ENCODE data around the gene CYP2W1.
A peak's percentile ranks its signal among the peaks of the same experiment; 100 is the strongest.
"Not testable (repeated sequence)": the region's sequence is repeated elsewhere in the genome, so short reads cannot be mapped to it uniquely, and the experiment has no call there.

The CYP2W1 gene

DNA sequence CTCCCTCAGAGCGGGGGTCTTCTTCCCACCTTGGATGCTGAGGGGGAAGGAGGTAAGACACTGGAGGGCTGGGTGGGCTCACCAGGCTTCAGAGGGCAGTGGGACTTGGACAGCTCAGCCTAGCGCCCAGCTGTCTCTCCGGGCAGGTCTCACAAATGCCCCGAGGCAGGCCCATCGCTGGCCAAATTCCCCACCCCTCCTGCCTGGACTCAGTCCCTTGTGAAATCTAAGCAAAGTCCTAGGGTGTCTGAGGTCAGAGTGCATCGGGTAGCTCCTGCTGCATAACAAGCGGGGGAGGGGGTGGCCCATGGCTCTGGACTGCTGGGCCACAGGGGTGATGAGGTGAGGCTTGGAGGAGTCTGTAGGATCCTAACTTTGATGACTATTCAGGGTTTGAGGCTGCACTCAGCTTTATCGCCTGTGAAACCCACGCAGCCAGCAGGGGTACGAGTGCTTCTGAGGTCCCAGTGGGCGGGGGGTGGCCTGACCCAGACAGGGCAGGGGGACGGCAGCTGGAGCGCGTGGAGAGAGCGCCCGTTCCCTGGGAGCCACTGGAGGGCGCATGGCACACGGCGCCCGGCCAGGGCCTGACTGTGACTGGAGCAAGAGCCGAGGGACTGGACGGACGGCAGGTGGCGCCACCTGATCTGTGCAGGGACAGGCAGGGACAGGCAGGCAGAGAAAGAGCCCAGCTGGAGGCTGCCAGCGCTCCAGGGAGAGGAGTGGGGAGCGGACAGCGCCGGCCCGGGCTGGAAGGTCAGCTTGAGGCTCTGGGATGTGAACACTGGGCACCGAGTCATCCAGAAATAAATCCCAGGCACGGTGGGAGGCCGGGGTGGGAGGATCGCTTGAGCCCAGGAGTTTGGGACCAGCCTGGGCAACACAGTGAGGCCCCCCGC is 10.0 kb downstream of the CYP2W1 start:
- Mint-ChIP-seq H3K4me3 (no peak overlapping the region), H3K9me3 (no peaks in the 10 kb centered on the region), H3K4me1 (peaks cover 8% of the 10 kb centered on the region), H3K27ac (no peak overlapping the region), H3K36me3 (no peaks in the 10 kb centered on the region)
- peak; percentile 99 for ATAC-seq
- DNase-seq (ENCODE audit: low spot score in 2 of 2): peak; percentile 82 to 91

DNA sequence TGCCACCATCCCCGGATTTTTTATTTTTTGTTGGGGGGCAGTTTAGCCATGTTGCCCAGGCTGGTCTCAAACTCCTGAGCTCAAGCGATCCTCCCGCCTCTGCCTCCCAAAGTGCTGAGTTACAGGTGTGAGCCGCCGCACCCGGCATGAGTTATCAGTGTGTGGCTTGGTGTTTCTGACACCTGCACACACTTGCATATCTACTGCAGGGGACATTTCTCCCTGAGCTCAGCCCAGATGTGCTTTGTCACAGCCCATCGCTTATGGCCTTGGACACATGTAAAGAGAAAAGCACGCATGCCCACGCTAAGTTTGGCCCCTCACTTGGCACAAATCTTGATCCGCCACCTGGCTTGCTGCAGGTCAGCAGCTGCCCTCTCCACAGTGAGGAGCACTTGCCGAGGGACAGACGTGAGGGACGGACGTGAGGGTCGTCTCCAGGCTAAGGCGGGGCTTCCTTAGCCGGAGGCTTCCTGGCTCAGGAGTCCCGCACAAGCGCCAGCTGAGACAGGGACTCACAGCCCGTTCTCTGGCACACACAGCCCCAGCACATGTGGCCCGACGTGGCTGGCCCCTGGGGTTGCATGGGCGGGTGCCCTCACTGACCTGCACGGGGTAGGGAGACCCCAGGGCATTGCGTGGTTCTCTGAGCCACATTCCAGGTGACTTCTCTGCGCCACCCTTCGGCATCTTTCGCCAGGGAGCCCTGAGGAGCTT is 11.8 kb downstream of the CYP2W1 start:
- H3K36me3 Mint-ChIP-seq: no peaks in the 10 kb centered on the region
- peak overlapping the region; percentile 48 for H3K27ac Mint-ChIP-seq
- no peaks in the 10 kb centered on the region for H3K9me3 Mint-ChIP-seq
- DNase-seq (ENCODE audit: low spot score in 2 of 2) (no peak), ATAC-seq (no peak)
- H3K4me3 Mint-ChIP-seq: no peak overlapping the region
- H3K4me1 Mint-ChIP-seq: peaks cover 8% of the 10 kb centered on the region

DNA sequence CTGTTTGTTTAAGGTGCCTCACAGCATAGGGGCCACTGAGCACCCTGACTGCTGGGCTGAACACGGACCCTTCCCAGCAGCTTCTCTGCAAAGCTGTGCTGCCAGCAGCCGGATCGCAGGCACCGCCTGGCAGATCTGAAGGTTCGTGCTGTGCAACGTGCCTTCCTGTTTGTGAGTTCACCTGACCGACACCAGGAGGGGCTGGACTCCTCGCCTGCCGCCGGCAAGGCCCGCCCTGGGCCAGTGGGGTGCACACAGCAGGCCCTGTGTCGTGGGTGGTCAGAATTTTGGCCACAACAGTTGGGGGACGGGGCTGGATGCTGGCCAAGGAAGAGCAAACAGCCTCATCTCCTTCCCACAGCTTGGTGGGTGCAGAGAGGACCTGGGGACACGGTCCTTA is 12.6 kb downstream of the CYP2W1 start:
- Mint-ChIP-seq H3K4me1 (peaks cover 8% of the 10 kb centered on the region), H3K4me3 (no peak overlapping the region), H3K27ac (no peak overlapping the region), H3K36me3 (no peaks in the 10 kb centered on the region), H3K9me3 (no peaks in the 10 kb centered on the region)
- DNase-seq (ENCODE audit: low spot score in 2 of 2) (no peak), ATAC-seq (no peak)

DNA sequence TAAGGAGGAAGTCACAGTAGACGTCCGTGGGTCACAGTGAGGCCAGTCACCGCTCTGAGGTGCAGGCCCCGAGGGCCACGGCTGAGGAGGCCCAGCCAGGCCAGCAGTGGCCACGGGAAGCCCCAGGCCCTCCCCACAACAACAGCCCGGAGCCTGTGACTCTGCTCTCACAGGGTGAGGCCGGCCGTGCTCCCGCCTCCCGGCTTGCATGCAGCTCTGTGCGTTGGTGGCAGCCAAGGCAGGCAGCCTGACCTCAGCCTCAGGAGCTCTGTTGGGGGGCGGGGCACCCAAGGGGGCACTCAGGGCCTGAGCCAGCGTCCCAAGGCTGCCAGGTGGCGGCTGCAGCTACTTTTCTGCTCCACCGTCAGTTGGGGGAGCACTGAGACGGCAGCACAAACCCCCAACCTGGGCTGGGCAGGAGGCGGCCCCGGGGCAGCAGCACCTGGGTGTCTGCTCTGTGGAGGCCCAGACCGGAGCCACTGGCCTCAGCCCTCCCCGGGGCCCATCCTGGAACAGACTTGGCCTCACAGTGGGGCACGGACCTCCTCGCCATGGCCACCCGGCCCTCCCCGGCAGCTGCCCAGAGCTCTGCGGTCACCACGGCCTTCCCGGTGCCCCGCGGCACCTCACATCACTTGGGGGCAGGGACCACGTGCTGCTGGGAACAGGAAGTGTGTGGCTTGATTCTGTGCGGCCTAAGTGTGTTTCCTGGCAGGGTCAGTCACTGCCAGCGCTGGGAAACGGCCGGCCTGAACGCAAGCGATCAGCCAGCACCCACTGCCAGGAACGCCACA is 13.3 kb downstream of the CYP2W1 start:
- Mint-ChIP-seq H3K9me3 (no peaks in the 10 kb centered on the region), H3K27ac (no peak overlapping the region), H3K36me3 (no peaks in the 10 kb centered on the region), H3K4me1 (peaks cover 8% of the 10 kb centered on the region), H3K4me3 (no peak overlapping the region)
- no peak for ATAC-seq
- no peak for DNase-seq (ENCODE audit: low spot score in 2 of 2)

DNA sequence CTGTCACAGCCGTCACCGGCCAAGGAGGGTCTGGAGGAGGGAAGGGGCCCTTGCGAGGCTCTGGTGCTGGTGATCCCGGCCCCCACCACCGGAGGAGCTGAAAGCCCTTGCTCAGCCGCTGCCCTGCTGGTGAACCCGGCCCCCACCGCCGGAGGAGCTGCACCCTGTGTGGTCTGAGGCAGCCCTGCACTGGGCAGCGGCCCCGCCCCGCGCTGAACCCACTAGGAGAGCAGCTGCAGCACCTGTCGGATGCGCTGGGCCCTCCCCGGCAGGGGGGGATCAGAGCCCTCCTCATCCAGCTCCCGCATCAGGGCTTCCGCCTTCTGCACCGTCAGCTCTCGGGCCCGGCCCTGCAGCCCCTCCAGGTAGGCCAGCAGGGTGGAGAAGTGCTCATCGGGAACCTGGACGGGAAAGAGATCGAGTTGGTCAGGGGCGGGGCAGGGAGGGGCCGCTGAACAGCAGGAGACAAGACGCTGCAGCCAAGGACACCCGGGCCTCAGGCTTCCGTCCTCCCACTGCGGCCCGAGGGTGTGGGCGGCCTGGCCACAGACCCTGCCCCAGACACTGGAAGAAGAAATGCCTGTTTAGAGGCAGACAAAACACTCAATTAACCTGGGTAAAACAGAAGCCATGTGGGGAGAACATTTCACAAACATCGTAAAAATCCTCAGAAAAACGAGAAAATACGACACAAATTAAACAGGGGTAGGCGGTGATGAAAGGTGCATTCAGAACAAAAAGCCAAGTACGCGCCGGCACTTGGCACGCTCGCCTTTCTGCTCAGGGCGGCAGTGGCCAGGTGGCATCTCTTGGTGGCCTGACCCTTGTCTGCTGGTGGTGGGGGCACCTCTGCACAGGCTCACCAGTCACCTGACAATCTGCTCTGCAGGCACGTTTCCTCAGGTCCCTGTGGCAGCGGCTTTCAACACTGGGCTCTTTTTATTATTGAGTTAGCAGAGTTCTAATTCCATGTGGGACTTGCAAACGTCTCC is 14.7 kb downstream of the CYP2W1 start:
- ATAC-seq: no peak
- no peak for DNase-seq (ENCODE audit: low spot score in 2 of 2)
- no peaks in the 10 kb centered on the region for H3K9me3 Mint-ChIP-seq
- no peak overlapping the region for H3K4me3 Mint-ChIP-seq
- H3K4me1 Mint-ChIP-seq: peaks cover 8% of the 10 kb centered on the region
- no peaks in the 10 kb centered on the region for H3K36me3 Mint-ChIP-seq
- H3K27ac Mint-ChIP-seq: no peak overlapping the region

DNA sequence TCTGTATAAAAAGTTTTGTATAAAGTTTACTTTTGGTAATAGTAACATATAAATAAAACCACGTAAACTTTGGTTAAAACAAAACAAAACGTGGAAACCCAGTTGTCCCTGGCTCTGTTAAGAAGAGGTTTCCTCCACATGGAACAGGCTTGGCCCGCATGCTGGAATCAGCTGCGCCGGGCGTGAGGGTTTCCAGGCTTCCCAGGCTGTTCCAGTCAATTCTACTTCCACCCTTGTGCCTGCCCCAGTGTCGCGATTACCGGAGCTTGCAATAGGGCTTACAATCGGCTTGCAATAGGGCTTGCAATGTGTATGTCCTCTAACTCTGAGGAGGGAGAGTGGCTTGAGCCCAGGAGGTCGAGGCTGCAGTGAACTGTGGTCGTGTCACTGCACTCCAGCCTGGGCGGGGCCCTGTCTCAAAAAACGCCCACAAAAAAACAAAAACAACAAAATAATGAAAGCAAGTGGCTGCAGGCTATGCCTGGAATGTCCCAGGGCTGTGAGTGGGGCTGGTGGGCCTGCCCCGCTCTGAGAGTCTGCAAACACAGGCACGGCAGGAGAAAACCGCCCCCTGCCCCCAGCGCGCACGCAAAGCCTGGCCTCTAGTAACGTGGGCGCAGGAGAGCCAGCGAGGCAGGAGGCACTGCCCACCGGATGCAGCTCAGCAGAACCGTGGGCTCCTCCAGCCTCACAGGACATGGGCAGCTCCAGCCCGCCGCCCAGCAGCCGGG is 16.3 kb downstream of the CYP2W1 start:
- Mint-ChIP-seq H3K27ac (peak overlapping the region; percentile 56), H3K4me1 (no peaks in the 10 kb centered on the region), H3K4me3 (no peak overlapping the region), H3K9me3 (no peaks in the 10 kb centered on the region), H3K36me3 (no peaks in the 10 kb centered on the region)
- no peak for ATAC-seq
- DNase-seq (ENCODE audit: low spot score in 2 of 2): no peak

DNA sequence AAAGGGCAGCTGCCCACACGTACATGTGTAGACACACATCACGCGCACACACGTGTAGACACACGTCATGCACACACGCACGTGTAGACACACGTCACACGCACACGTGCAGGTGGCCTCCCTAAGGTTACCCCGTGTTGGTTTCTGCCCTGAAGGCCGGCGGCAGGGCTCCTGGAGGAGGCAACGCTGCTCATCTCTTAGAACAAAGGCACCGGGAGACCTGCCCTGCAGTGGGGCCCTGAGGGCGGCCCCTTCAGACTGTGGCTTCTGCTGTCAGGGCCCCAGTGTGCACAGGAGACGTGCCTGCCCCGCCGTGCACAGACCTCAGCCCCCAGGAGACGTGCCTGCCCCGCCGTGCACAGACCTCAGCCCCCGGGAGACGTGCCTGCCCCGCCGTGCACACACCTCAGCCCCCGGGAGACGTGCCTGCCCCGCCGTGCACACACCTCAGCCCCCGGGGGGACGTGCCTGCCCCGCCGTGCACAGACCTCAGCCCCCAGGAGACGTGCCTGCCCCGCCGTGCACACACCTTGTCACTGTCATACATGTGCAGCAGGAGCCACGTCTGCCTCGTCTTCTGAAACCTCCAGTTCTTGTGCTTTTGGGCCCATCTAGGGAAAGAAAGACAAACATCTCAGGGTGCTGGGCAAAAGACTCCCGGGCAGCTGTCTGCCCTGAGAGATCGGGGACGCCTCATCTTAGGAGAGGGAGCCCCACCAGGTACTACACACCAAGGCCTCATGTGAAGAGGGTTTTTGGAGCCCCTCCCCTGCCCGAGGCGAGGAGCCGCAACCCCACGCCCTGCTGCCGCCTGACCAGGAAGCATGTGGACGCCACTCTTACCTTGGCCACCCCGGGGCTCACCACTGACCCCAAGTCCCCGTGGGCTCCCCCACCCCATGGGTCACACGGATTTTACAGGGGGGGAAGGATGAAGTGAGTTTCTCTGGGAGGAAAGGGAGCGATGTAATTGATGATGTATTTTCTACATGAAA is 17.3 kb downstream of the CYP2W1 start:
- ATAC-seq: peak; percentile 22
- Mint-ChIP-seq H3K36me3 (no peaks in the 10 kb centered on the region), H3K27ac (peak overlapping the region; percentile 74), H3K4me1 (no peaks in the 10 kb centered on the region), H3K9me3 (no peaks in the 10 kb centered on the region), H3K4me3 (no peak overlapping the region)
- no peak for DNase-seq (ENCODE audit: low spot score in 2 of 2)

DNA sequence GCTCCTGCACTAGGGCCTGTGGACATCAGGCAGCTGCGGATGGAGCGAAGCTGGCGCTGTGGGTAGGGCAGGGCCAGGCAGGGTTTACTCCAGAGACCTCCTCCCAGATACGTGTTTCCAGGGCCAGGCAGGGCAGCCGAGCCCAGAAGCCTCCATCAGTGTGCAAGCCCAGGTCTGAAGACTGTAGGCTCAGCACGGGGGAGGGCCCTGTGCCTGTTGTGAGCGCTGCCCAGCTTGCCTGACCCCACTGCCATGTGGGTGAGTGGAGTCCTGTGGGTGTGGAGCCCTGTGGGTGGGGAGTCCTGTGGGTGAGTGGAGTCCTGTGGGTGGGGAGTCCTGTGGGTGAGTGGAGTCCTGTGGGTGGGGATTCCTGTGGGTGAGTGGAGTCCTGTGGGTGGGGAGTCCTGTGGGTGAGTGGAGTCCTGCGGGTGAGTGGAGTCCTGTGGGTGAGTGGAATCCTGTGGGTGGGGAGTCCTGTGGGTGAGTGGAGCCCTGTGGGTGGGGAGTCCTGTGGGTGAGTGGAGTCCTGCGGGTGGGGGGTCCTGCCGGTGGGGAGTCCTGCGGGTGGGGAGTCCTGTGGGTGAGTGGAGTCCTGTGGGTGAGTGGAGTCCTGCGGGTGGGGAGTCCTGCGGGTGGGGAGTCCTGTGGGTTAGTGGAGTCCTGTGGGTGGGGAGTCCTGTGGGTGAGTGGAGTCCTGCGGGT is 18.2 kb downstream of the CYP2W1 start:
- not testable (repeated sequence) for H3K9me3 Mint-ChIP-seq

DNA sequence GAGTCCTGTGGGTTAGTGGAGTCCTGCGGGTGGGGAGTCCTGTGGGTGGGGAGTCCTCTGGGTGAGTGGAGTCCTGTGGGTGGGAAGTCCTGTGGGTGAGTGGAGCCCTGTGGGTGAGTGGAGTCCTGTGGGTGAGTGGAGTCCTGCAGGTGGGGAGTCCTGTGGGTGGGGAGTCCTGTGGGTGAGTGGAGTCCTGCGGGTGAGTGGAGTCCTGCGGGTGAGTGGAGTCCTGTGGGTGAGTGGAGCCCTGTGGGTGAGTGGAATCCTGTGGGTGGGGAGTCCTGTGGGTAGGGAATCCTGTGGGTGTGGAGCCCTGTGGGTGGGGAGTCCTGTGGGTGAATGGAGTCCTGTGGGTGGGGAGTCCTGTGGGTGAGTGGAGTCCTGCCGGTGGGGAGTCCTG is 19.0 kb downstream of the CYP2W1 start:
- not testable (repeated sequence) for H3K4me3 Mint-ChIP-seq; H3K4me1 Mint-ChIP-seq; DNase-seq (ENCODE audit: low spot score in 2 of 2); H3K9me3 Mint-ChIP-seq; H3K27ac Mint-ChIP-seq; H3K36me3 Mint-ChIP-seq; ATAC-seq

More for the DNA sequence above, 18.2 kb downstream of the CYP2W1 start:
- peak overlapping the region; percentile 74 for H3K27ac Mint-ChIP-seq
- H3K4me3 Mint-ChIP-seq; H3K4me1 Mint-ChIP-seq; DNase-seq (ENCODE audit: low spot score in 2 of 2); H3K36me3 Mint-ChIP-seq: not testable (repeated sequence)
- ATAC-seq: peak; percentile 49

DNA sequence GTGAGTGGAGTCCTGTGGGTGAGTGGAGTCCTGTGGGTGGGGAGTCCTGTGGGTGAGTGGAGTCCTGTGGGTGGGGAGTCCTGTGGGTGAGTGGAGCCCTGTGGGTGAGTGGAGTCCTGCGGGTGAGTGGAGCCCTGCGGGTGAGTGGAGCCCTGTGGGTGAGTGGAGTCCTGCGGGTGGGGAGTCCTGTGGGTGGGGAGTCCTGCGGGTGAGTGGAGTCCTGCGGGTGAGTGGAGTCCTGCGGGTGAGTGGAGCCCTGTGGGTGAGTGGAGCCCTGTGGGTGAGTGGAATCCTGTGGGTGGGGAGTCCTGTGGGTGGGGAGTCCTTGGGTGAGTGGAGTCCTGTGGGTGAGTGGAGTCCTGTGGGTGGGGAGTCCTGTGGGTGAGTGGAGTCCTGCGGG is 19.5 kb downstream of the CYP2W1 start:
- not testable (repeated sequence) for H3K4me3 Mint-ChIP-seq; H3K4me1 Mint-ChIP-seq; H3K27ac Mint-ChIP-seq; H3K36me3 Mint-ChIP-seq; ATAC-seq; H3K9me3 Mint-ChIP-seq; DNase-seq (ENCODE audit: low spot score in 2 of 2)

DNA sequence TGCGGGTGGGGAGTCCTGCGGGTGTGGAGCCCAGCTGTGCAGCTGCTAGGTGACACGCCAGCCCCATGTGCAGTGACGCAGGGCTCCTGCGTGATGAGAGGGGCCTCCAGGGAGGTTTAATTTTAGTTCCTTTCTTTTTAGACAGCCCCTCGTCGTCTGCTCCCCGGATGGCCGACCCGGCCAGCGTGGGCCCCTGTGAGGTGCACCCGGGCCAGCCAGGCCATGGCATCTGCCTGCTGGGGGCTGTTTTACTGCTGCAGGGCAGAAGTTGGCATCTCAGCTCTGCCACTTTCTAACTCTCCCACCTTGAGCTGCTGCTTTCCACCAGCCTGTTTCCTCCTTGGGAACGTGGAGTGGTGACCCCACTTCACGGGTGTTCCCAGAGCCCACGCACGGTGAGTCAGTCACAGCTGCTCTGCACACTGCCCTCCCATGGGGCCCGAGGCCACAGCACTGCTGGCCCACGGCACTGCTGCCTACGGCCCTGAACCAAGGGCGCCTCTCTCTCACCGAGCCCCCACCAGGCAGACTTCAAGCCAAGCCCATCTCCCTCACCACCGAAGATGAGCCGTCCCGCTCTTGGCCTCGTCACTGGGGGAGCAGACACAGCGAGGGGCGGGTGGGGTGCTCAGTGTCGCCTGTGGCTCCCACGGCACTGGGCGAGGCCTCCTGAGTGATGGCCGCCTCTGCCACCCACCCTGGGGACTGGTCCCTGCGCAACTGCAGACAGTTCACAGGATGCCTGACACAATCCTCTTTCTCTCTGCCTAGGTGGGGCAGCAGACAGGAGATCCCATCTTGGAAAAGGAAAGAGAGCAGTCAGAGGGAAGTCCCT is 21.3 kb downstream of the CYP2W1 start:
- Mint-ChIP-seq H3K27ac (no peak overlapping the region), H3K36me3 (no peaks in the 10 kb centered on the region), H3K9me3 (no peaks in the 10 kb centered on the region), H3K4me3 (no peak overlapping the region), H3K4me1 (peaks cover 5% of the 10 kb centered on the region)
- no peak for DNase-seq (ENCODE audit: low spot score in 2 of 2)
- ATAC-seq: no peak

DNA sequence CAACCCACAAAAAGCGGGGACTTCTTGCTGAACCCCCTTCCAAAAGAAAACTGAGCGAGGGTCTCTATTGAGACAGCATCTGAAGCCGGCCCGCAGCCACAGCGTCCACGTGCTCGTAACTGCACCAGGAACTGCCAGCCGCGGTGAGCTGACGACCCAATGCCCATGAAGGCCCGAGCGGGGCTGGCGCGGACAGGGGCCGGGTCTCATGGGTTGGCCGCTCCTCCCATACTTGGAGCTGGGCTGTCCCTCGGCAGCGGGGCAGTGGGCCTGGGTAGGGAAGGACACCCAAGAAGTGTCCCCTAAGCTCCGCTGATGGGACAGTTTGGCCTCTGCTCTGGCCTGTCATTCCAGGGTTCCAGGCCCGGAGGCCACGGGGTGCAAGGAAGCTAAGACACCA is 22.3 kb downstream of the CYP2W1 start:
- ATAC-seq (no peak), DNase-seq (ENCODE audit: low spot score in 2 of 2) (no peak)
- Mint-ChIP-seq H3K27ac (no peak overlapping the region), H3K4me1 (peaks cover 5% of the 10 kb centered on the region), H3K4me3 (no peak overlapping the region), H3K9me3 (no peaks in the 10 kb centered on the region), H3K36me3 (no peaks in the 10 kb centered on the region)

All from stimulated activated effector memory CD8-positive, alpha-beta T cell treated with anti-CD3 and anti-CD28 coated beads, Interleukin-12 subunit alpha, Interleukin-12 subunit beta, amount 100 ng/mL, for 72 hours (primary cell).